RWPE2 (cell line): ENCODE results near the gene TRAPPC8.
"Not testable (repeated sequence)": the region's sequence is repeated elsewhere in the genome, so short reads cannot be mapped to it uniquely, and the experiment has no call there.

Experiments
- ATAC-seq: fragments of 200-7000 bp; cut with Tn5 transposase; 3 replicates; pipeline ENCODE4 v1.9.1; 2021; ENCODE audit warnings: low read depth
- DNase-seq: peaks from one replicate; pipeline ENCODE4 v3.0.0-alpha.2; 2020; ENCODE audit warnings: low spot score
- H3K27ac ChIP-seq: fragments of 450-650 bp; 2 replicates; pipeline ENCODE4 v1.5.1; 2017; ENCODE audit warnings: mild to moderate bottlenecking; ENCODE audit not compliant: poor library complexity, severe bottlenecking
- H3K27me3 ChIP-seq: fragments of 250-450 bp; sonication (Bioruptor Pico); 2 replicates; pipeline ENCODE4 v1.5.1; 2021; ENCODE audit warnings: mild to moderate bottlenecking, moderate library complexity; ENCODE audit not compliant: insufficient read depth, poor library complexity, severe bottlenecking
- H3K36me3 ChIP-seq: fragments of 250-450 bp; sonication (Bioruptor Pico); 2 replicates; pipeline ENCODE4 v1.5.1; 2020; ENCODE audit warnings: low read depth, mild to moderate bottlenecking, moderate library complexity
- H3K4me1 ChIP-seq: fragments of 250-450 bp; sonication (Bioruptor Pico); 2 replicates; pipeline ENCODE4 v1.5.1; 2021; ENCODE audit warnings: mild to moderate bottlenecking, moderate library complexity; ENCODE audit not compliant: insufficient read depth, poor library complexity, severe bottlenecking
- H3K4me3 ChIP-seq: fragments of 250-450 bp; sonication (Bioruptor Pico); 2 replicates; pipeline ENCODE4 v1.5.1; 2021; ENCODE audit warnings: mild to moderate bottlenecking, moderate library complexity; ENCODE audit not compliant: severe bottlenecking
- H3K9me3 ChIP-seq: fragments of 250-450 bp; sonication (Bioruptor Pico); 2 replicates; pipeline ENCODE4 v1.5.1; 2021; ENCODE audit warnings: mild to moderate bottlenecking, moderate library complexity; ENCODE audit not compliant: severe bottlenecking
- CTCF ChIP-seq: fragments of 450-650 bp; IDR thresholded peaks from one replicate; pipeline ENCODE4 v1.5.1; 2017; ENCODE audit warnings: mild to moderate bottlenecking, moderate library complexity; ENCODE audit not compliant: poor library complexity, severe bottlenecking

The TRAPPC8 gene

GRCh38 chr18:31801078-31801477 is 141.8 kb downstream of the TRAPPC8 start:
- no peaks in the 10 kb centered on the region for H3K4me1 ChIP-seq
- H3K9me3 ChIP-seq, result no peaks in the 10 kb centered on the region
- ATAC-seq (no peak), DNase-seq (no peak)
- H3K27ac ChIP-seq, result no peak overlapping the region
- no peaks in the 10 kb centered on the region for H3K36me3 ChIP-seq
- H3K27me3 ChIP-seq, result no peaks in the 10 kb centered on the region
- no peak for TF ChIP-seq CTCF
- no peak overlapping the region for H3K4me3 ChIP-seq

GRCh38 chr18:31799257-31799656 is 143.7 kb downstream of the TRAPPC8 start:
- ATAC-seq, result not testable (repeated sequence)

GRCh38 chr18:31798399-31798798 is 144.5 kb downstream of the TRAPPC8 start:
- Histone ChIP-seq H3K27me3 (no peaks in the 10 kb centered on the region), H3K9me3 (no peaks in the 10 kb centered on the region), H3K4me3 (no peak overlapping the region), H3K4me1 (no peaks in the 10 kb centered on the region), H3K27ac (no peak overlapping the region), H3K36me3 (no peaks in the 10 kb centered on the region)
- no peak for TF ChIP-seq CTCF
- no peak for ATAC-seq
- DNase-seq, result no peak

More at GRCh38 chr18:31799257-31799656, 143.7 kb downstream of the TRAPPC8 start:
- H3K27me3 ChIP-seq, H3K27ac ChIP-seq, H3K36me3 ChIP-seq, H3K4me1 ChIP-seq, H3K9me3 ChIP-seq, DNase-seq, H3K4me3 ChIP-seq: not testable (repeated sequence)

GRCh38 chr18:31795747-31796146 is 147.2 kb downstream of the TRAPPC8 start:
- Histone ChIP-seq H3K27ac (no peak overlapping the region), H3K9me3 (no peaks in the 10 kb centered on the region), H3K4me1 (no peaks in the 10 kb centered on the region), H3K36me3 (no peaks in the 10 kb centered on the region), H3K27me3 (no peaks in the 10 kb centered on the region), H3K4me3 (no peak overlapping the region)
- ATAC-seq (no peak), DNase-seq (no peak)
- TF ChIP-seq CTCF, result no peak

- Histone ChIP-seq H3K27me3 (no peaks in the 10 kb centered on the region), H3K9me3 (no peaks in the 10 kb centered on the region), H3K36me3 (no peaks in the 10 kb centered on the region), H3K4me1 (no peaks in the 10 kb centered on the region), H3K4me3 (no peak overlapping the region), H3K27ac (no peak overlapping the region)
- TF ChIP-seq CTCF, result no peak
- no peak for DNase-seq
- ATAC-seq, result no peak
These were observed 149.4 kb downstream of the TRAPPC8 start for GRCh38 chr18:31793531-31793930.
